ENCODE results near the gene PTPRN2.
"Not testable (repeated sequence)": the region's sequence is repeated elsewhere in the genome, so short reads cannot be mapped to it uniquely, and the experiment has no call there.

The PTPRN2 gene

GRCh38 chr7:158385496-158386354 is 201.9 kb downstream of the PTPRN2 start:
- DNase-seq (ENCODE audit: low spot score) = not testable (repeated sequence)

GRCh38 chr7:158384746-158385145 is 202.9 kb downstream of the PTPRN2 start:
- no peak for DNase-seq (ENCODE audit: low spot score)

- no peak for DNase-seq (ENCODE audit: low spot score)
Measured at GRCh38 chr7:158383665-158384064, 204.0 kb downstream of the PTPRN2 start.

- DNase-seq (ENCODE audit: low spot score) = no peak
Measured at GRCh38 chr7:158382363-158383254, 205.0 kb downstream of the PTPRN2 start.

- DNase-seq (ENCODE audit: low spot score) = no peak
Measured at GRCh38 chr7:158381956-158382355, 205.7 kb downstream of the PTPRN2 start.

GRCh38 chr7:158378978-158379377 is 208.6 kb downstream of the PTPRN2 start:
- DNase-seq (ENCODE audit: low spot score) = no peak

- no peak for DNase-seq (ENCODE audit: low spot score)
Measured at GRCh38 chr7:158377800-158378623, 209.6 kb downstream of the PTPRN2 start.

- not testable (repeated sequence) for DNase-seq (ENCODE audit: low spot score)
Measured at GRCh38 chr7:158376839-158377186, 210.8 kb downstream of the PTPRN2 start.

GRCh38 chr7:158376146-158376838 is 211.3 kb downstream of the PTPRN2 start:
- DNase-seq (ENCODE audit: low spot score) = not testable (repeated sequence)

GRCh38 chr7:158375034-158375433 is 212.6 kb downstream of the PTPRN2 start:
- no peak for DNase-seq (ENCODE audit: low spot score)

- no peak for DNase-seq (ENCODE audit: low spot score)
Measured at GRCh38 chr7:158374586-158374985, 213.0 kb downstream of the PTPRN2 start.

GRCh38 chr7:158374146-158374545 is 213.5 kb downstream of the PTPRN2 start:
- no peak for DNase-seq (ENCODE audit: low spot score)

- no peak for DNase-seq (ENCODE audit: low spot score)
Measured at GRCh38 chr7:158373476-158374133, 214.0 kb downstream of the PTPRN2 start.

GRCh38 chr7:158372400-158373342 is 215.0 kb downstream of the PTPRN2 start:
- DNase-seq (ENCODE audit: low spot score) = no peak

GRCh38 chr7:158371856-158372255 is 215.8 kb downstream of the PTPRN2 start:
- DNase-seq (ENCODE audit: low spot score) = no peak

GRCh38 chr7:158369866-158370265 is 217.8 kb downstream of the PTPRN2 start:
- DNase-seq (ENCODE audit: low spot score) = no peak

GRCh38 chr7:158369290-158369689 is 218.3 kb downstream of the PTPRN2 start:
- no peak for DNase-seq (ENCODE audit: low spot score)

- no peak for DNase-seq (ENCODE audit: low spot score)
Measured at GRCh38 chr7:158368449-158368848, 219.2 kb downstream of the PTPRN2 start.

- no peak for DNase-seq (ENCODE audit: low spot score)
Measured at GRCh38 chr7:158367634-158367982, 220.0 kb downstream of the PTPRN2 start.
